GM23248 (cell line): ENCODE results near the gene PNLDC1.

Experiments used
- EZH2 ChIP-seq: fragments of 200-600 bp; sonication (generic); IDR thresholded peaks from 2 replicates; pipeline ENCODE4 v1.6.1; 2018; ENCODE audit warnings: antibody characterized with exemption, mild to moderate bottlenecking; ENCODE audit not compliant: insufficient read depth, poor library complexity, severe bottlenecking
- EZH2phosphoT487 ChIP-seq: fragments of 200-600 bp; sonication (generic); IDR thresholded peaks from 2 replicates; pipeline ENCODE4 v1.6.1; 2018; ENCODE audit warnings: antibody characterized with exemption, moderate library complexity, mild to moderate bottlenecking, low read depth; ENCODE audit not compliant: insufficient read depth

GRCh38 chr6:159758031-159759001 lies 41.8 kb upstream of the PNLDC1 start:
- TF ChIP-seq EZH2 (no peak), EZH2phosphoT487 (no peak)
